GM12892 (cell line): Measurements from ENCODE around the gene PRDM10.

Experiments used
- POLR2A ChIP-seq: IDR thresholded peaks from 2 replicates; pipeline ENCODE4 v1.6.1; 2011; ENCODE audit warnings: low read depth, low read length, control low read depth
- POLR2AphosphoS5 ChIP-seq: IDR thresholded peaks from 2 replicates; pipeline ENCODE4 v1.6.1; 2011; ENCODE audit warnings: low read depth, low read length, control low read depth
- TAF1 ChIP-seq: IDR thresholded peaks from 2 replicates; pipeline ENCODE4 v1.6.1; 2011; ENCODE audit warnings: low read depth, mild to moderate bottlenecking, control low read depth, low read length, borderline replicate concordance

GRCh38 chr11:129865701-129866100, 136.9 kb downstream of the PRDM10 start:
- TF ChIP-seq POLR2A (no peak), TAF1 (no peak), POLR2AphosphoS5 (no peak)
